DLD1 (cell line): Measurements from ENCODE around the gene GALP.
"Not testable (repeated sequence)": the region's sequence is repeated elsewhere in the genome, so short reads cannot be mapped to it uniquely, and the experiment has no call there.

Source experiments
- in situ Hi-C: cut with HindIII; loops from 2 replicates; pipeline ENCODE4 v1.10.0; 2017; ENCODE audit warnings: low sequenced_read_pairs

Gene GALP

DNA sequence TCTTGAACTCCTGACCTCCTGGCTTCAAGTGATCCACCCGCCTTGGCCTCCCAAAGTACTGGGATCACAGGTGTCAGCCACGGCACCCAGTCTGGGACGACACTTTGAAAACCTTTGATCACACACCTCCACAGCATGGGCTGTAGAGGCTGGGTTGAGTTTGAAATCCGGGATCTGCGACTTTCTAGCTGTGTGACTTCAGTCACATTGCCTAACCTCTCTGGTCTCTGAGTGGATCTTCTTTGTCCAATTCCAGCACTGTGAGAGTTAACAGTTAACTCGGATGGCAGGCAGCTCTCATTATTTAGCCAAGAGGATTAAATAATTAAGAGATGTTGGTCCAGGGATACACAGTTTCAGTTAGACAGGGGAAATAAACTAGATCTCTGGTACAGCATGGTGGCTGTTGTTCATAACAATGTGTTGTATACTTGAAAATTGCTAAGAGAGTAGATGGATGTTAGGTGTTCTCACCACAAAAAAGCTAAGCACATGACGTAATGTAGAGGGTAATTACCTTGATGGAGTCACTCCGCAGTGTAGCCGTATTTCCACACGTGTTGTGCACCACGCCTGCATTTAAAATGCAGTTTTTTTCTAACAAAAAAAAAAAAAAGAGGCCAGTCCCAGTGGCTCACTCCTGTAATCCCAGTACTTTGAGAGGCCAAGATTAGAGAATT lies 1.9 kb downstream of the GALP start:
- in situ Hi-C loops: no loop called here

DNA sequence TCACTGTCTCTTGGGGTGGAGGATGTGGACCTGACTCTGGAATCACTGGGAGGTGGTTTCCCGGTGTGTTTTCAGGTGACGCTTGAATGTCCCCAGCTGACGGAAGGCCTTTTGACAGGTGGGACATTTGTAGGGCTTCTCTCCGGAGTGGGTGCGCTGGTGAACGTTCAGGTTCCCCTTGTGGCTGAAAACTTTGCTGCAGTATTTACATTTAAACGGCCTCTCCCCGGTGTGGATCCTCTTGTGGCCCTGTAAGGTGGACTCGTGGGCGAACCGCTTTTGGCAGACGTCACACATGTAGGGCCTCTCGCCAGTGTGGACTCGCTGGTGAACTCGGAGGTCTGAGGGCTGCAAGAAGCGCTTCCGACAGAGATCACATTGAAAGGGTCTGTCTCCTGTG lies 14.0 kb downstream of the GALP start:
- in situ Hi-C loops: no loop called here

DNA sequence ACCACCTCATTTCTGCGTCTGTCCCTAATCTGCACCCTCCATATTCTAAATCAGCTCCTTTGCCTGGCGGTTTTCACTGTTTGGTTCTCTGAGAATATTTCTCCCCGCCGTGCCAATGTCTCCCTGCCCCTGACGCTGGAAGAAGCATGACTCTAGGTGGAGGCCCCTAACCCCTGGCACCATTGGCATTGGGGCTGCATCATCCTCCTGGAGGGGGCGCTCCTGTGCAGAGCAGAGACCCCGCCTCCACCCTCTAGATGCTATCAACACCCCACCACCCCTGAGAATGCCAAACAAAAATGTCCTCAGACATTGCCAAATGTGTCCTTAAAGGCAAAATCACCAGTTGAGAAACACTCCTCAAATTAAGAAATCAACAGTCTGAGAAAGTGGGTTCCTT lies 15.3 kb downstream of the GALP start:
- in situ Hi-C loops: no loop called here

DNA sequence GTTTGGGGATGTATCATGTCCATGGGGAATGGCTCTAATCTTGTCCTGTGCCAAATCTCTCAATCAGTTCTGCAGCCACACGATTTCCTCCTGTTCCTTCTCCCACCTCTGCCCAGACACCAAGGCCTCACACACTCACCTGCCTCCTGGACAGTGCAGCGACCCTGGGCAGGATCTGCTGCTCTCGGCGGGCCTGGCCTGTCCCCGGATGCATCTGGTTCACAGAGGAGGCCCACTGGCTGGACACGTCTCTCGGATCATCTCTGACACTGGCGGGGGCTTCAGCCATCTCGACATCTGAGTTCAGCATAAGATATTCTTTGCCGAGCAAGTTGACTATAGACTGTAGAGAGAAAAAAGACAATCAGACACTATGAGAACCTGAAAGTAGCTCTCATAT lies 15.9 kb downstream of the GALP start:
- in situ Hi-C loops: no loop called here

DNA sequence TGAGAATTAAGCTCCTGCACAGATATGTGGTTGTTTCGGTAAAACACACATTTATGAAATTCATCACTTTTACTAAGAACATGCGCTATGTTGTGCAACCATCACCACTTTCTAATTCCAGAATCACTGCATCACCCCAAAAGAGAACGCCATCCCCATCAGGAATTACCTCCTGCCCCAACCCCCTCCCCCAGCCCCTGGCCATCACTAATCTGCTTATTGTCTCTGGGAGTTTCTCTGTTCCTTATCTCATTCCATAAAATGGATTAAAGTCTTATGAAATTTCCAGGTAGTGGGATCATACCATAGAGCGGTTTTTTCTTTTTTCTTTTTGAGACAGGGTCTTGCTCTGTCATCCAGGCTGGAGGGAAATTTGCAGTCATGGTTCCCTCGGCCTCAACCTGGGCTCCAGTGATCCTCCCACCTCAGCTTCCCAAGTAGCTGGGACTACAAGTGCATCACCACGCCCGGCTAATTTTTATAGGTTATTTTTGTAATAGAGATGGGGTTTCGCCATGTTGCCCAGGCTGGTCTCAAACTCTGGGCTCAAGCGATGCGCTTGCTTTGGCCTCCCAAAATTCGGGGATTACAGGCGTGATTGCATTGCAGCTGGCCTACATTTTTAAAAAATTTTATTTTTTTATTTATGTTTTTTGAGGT lies 18.3 kb downstream of the GALP start:
- in situ Hi-C loops: no loop called here

DNA sequence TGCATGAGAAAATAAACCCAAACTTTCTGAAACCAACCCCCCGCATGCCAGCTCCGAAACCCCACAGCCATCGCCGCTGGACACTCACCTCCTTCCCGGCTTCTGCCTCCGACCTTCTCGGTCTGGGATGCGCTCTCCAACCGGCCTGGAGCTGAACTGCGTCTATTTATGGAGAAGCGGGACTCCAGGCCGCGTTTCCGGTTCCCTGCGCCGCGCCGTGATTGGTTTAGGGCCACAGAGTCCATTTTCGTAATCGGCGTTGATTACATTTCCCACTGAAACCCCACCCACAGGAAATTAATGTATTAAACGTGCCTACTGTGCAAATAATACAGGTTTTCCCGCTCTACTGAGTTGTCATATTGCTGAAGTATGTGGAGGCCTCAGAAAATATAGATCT lies 21.8 kb downstream of the GALP start, which contains the start of gene ZSCAN5B:
Gene ZSCAN5B, minus strand, starts transcription at position 138 of the 400 bp plus-strand sequence. CDS start 4,731 bp downstream, outside the sequence.
- in situ Hi-C loops: not testable (repeated sequence)

DNA sequence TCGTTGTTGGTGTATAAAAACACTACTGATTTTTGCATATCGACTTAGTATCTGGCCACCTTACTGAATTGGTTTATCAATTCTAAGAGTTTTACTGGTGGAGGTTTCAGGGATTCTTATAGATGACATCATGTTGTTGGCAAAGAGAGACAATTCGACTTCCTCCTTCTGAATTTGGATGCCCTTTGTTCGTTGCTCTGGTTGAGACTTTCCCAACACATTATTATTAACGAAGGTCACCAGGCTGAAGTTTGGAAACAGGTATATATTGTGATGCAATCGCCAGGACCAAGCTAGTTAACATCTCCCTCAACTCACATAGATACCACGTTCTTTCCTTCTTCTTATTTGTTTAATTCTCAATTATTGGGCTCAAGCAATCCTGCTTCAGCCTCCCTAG lies 23.9 kb downstream of the GALP start:
- in situ Hi-C loops: no loop called here

DNA sequence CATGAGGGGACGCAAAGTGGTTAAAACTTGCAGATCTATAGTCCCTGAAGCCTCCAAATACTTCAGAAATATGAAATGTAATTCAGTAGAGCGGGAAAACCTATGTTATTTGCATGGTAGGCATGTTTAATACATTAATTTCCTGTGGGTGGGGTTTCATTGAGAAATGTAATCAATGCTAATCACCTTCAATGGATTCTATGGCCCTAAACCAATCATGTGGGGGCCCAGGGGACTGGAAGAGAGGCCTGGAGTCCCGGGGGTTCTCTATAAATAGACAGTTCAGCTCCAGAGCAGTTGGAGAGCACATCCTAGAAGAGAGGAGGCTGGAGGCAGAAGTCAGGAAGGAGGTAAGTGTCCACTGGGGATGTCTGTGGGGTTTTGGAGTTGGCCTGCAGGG lies 26.2 kb downstream of the GALP start, which contains the start of gene ZSCAN5C:
Gene ZSCAN5C, plus strand, starts transcription at position 301 of the 400 bp plus-strand sequence. CDS start 3,641 bp downstream, outside the sequence.
- in situ Hi-C loops: no loop called here

DNA sequence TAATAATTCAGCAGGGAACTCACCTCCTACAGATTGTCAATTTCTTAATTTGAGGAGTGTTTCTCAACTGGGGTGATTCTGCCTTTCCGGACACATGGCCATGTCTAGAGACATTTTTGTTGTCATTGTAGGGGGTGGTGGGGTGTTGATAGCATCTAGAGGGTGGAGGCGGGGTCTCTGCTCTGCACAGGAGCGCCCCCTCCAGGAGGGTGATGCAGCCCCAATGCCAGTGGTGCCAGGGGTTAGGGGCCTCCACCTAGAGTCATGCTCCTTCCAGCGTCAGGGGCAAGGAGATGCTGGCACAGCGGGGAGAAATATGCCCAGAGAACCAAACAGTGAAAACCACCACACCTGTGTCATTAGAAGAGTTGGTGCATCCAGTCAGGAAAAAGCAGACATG lies 31.8 kb downstream of the GALP start:
- in situ Hi-C loops: not testable (repeated sequence)

DNA sequence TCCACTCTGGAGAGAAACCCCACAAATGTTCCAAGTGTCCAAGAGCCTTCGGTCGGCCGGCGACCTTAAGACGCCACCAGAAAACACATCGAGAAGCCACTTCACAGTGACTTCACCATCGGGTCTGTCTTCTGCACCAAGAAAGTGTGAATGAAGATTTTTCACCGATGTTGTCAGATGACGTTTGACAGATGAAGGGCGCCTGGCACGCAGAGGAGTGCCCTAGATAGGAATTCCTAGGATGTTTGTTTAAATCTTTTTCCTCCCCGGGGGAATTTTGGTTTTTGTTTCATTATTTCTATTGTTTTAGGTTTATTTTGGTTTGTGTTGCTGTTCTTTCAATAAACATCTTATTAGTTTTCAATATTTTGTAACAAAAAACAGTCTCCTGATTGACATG lies 33.3 kb downstream of the GALP start:
- in situ Hi-C loops: no loop called here

DNA sequence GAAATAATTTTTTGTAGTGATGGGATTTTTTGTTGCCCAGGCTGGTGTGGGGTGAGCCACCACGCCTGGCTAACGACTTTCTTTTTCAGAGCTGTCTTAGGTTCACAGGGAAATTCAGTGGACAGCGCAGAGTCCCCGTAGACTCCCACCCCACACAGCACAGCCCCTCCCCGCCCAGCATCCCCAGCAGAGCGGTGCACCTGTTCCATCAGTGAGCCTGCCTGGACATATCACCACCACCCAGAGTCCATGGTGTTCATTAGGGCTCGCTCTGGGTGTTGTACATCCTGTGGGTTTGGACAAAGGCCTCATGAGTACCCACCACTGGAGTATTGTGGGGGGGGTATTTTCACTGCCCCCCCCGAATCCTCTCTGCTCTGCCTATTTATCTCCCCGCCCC lies 34.2 kb downstream of the GALP start:
- in situ Hi-C loops: not testable (repeated sequence)

DNA sequence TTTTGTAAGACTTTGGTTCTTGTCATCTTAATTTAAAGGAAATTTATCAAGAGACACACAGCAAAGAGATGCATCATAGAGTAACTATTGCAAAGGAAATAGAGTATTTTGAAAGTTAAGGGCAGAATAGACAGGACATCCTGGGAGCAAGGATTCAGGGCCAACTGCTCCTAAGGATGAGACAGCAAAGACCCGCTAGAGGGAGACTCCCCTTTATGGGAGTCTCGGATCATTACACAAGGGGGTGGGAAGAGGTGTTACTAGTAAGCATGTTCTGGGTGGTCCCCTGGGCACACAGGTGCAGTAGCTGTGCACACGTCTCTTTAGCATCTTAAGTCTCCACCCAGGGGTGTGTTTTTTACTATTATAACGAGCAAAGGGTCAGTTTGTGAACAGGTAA lies 35.9 kb downstream of the GALP start:
- in situ Hi-C loops: no loop called here

DNA sequence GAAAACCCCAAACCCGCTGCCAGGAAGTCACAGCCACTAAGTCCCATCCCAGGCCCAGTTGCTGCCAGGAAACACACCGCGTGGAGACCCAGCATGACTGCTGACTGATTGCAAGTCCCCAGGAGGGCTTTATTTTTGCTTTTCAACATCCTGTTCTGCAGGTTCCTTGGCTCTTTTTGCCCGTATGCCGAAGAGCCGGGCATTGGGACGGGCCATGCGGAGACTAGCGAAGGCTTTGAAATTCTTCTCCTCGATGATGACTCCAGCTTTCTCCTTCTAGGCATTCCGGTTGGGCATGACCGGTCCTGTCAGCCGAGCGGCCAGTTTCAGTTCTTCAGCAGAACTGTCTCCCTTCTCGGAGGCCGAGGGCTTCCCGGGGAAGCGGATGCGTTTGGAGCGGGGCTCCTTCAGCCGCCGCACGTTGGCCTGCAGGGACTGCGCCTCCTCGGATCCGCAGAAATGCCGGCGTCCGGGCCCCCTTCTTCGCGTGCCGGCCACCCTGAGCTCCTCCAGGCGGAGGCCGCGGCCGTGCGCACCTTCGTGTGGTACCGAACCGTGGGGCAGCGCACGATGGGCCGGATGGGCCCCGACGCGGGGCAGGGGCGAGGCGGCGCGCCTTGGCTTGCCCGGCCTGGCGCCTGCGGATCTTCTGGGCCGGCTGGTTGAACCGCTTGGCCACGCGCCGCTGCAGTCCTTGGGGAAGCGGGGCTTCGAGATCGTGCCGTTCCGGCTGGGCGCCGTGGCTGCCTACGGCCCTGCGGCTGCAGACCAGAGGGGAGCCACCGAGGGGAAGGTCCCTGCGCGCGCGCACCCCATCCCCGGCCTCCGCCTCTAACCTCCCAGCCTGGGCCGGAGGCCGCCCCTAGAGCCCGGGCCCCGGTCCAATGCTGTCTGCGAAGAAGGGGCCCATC lies 41.5 kb downstream of the GALP start:
- in situ Hi-C loops: no loop called here

DNA sequence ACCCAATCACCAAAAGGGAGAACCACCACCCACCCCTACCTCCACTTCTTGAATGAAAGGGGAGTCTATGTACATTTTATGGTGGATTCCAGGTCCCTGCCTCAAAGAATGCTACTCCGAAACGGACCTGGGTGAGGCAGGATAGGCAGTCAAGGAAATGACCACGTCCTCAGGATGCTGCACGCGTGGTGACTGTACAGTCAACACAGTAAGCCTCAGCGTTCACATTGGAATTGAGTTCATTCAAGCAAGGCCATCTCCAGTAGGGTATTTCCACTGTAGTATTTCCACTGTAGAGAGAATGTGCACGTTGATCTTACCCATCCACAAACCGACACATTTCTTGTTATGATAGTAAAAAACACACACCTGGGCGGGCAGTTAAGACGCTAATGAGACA lies 43.2 kb downstream of the GALP start:
- in situ Hi-C loops: no loop called here

DNA sequence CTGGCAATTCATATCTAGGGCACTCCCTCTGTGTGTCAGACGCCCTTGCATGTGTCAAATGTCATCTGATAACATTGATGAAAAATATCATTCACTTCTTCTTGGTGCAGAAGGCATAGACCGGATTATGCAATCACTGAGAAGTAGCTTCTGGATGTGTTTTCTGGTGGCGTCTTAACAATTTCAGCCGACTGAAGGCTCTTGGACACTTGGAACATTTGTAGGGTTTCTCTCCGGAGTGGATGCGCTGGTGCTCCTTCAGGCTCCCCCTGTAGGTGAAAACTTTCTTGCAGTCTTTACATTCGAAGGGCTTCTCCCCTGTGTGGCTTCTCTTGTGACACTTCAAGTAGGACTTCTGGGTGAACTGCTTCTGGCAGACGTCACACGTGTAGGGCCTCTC lies 45.6 kb downstream of the GALP start:
- in situ Hi-C loops: not testable (repeated sequence)

DNA sequence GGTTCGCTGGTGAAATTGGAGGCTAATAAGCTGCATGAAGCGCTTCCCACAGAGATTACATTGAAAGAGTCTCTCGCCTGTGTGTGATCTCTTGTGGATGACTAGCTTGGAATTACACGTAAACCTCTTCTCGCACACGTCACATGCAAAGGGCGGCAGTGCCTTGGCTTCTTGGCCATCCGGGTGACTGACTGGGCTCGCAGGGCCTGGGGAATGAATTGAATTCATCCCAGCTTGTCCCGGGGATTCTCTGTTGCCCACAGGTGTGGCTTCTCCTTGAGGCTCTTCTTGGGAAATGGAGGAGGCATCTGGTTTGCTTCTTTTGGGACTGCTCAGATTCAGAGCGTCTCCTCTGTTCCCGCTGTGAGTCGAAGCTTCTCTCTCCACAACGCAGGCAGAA lies 46.0 kb downstream of the GALP start:
- in situ Hi-C loops: no loop called here

DNA sequence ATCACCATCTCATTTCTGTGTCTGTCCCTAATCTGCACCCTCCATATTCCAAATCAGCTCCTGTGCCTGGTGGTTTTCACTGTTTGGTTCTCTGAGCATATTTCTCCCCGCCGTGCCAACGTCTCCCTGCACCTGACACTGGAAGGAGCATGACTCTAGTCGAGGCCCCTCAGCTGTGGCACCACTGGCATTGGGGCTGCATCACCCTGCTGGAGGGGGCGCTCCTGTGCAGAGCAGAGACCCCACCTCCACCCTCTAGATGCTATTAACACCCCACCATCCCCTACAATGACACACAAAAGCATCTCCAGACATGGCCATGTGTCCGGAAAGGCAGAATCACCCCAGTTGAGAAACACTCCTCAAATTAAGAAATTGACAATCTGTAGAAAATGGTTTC lies 47.1 kb downstream of the GALP start:
- in situ Hi-C loops: no loop called here

DNA sequence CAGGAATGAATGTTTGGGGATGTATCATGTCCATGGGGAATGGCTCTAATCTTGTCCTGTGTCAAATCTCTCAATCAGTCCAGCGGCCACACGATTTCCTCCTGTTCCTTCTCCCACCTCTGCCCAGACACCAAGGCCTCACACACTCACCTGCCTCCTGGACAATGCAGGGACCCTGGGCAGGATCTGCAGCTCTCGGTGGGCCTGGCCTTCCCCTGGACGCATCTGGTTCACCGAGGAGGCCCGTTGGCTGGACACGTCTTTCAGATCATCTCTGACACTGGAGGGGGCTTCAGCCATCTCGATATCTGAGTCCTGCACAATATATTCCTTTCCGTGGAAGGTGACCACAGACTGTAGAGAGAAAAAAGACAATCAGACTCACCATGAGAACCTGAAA lies 47.7 kb downstream of the GALP start:
- in situ Hi-C loops: no loop called here
